DOHH2 (cell line): Measurements from ENCODE around the gene NEK4.

Experiments
- H3F3A ChIP-seq: fragments of 200-600 bp; sonication (generic), shearing (Covaris generic); 2 replicates; pipeline ENCODE4 v1.6.0; 2016; ENCODE audit warnings: antibody characterized with exemption, mild to moderate bottlenecking; ENCODE audit not compliant: control insufficient read depth, insufficient read depth
- H3K27ac ChIP-seq: fragments of 200-600 bp; sonication (generic); 2 replicates; pipeline ENCODE4 v1.5.1; 2014; ENCODE audit warnings: low read depth, mild to moderate bottlenecking, low read length, moderate library complexity
- H3K27me3 ChIP-seq: fragments of 200-600 bp; sonication (generic); 2 replicates; pipeline ENCODE4 v1.6.1; 2014; ENCODE audit warnings: mild to moderate bottlenecking, low read length, mixed read lengths; ENCODE audit not compliant: control insufficient read depth
- H3K36me3 ChIP-seq: fragments of 200-600 bp; sonication (generic); 2 replicates; pipeline ENCODE4 v1.6.1; 2014; ENCODE audit warnings: mild to moderate bottlenecking, low read length, moderate library complexity, mixed read lengths; ENCODE audit not compliant: control insufficient read depth
- H3K4me1 ChIP-seq: fragments of 200-600 bp; sonication (generic); 2 replicates; pipeline ENCODE4 v1.6.1; 2014; ENCODE audit warnings: mild to moderate bottlenecking, low read length, mixed read lengths; ENCODE audit not compliant: control insufficient read depth
- H3K4me2 ChIP-seq: fragments of 200-600 bp; sonication (generic); 2 replicates; pipeline ENCODE4 v1.6.0; 2014; ENCODE audit warnings: mild to moderate bottlenecking, low read length, moderate library complexity
- H3K4me3 ChIP-seq: fragments of 200-600 bp; sonication (generic); 2 replicates; pipeline ENCODE4 v1.5.1; 2014; ENCODE audit warnings: mild to moderate bottlenecking, low read length, mixed read lengths
- H3K79me2 ChIP-seq: fragments of 200-600 bp; sonication (generic); 2 replicates; pipeline ENCODE4 v1.6.1; 2014; ENCODE audit warnings: mild to moderate bottlenecking, low read length, mixed read lengths; ENCODE audit not compliant: control insufficient read depth
- H3K9me2 ChIP-seq: fragments of 200-600 bp; sonication (generic); replicated peaks from 2 replicates; pipeline ENCODE4 v1.6.1; 2014; ENCODE audit warnings: mild to moderate bottlenecking, low read length, mixed read lengths; ENCODE audit not compliant: control insufficient read depth
- H3K9me3 ChIP-seq: fragments of 200-600 bp; sonication (generic); 2 replicates; pipeline ENCODE4 v1.6.1; 2014; ENCODE audit warnings: antibody characterized with exemption, low read length, mixed read lengths; ENCODE audit not compliant: control insufficient read depth, insufficient read depth
- H4K20me1 ChIP-seq: fragments of 200-600 bp; sonication (generic); 2 replicates; pipeline ENCODE4 v1.6.0; 2014; ENCODE audit warnings: low read depth, mild to moderate bottlenecking, antibody characterized with exemption, low read length, moderate library complexity; ENCODE audit not compliant: control insufficient read depth, insufficient read depth
- CTCF ChIP-seq: fragments of 200-600 bp; sonication (generic); IDR thresholded peaks from one replicate; pipeline ENCODE4 v1.5.1; 2014; ENCODE audit warnings: antibody characterized with exemption, mild to moderate bottlenecking, low read depth, low read length; ENCODE audit not compliant: poor library complexity, severe bottlenecking
- EZH2phosphoT487 ChIP-seq: fragments of 200-600 bp; sonication (generic); IDR thresholded peaks from 2 replicates; pipeline ENCODE4 v1.6.1; 2017; ENCODE audit warnings: borderline replicate concordance, mild to moderate bottlenecking, antibody characterized with exemption, low read length, moderate library complexity, mixed read lengths

NEK4 gene

GRCh38 chr3:52775877-52776276 is 5.1 kb upstream of the NEK4 start:
- Histone ChIP-seq H3K4me1 (peaks cover 20% of the 10 kb centered on the region), H3K27me3 (no peaks in the 10 kb centered on the region), H3K9me2 (no peaks in the 10 kb centered on the region), H3K4me2 (no peak overlapping the region), H3K27ac (no peak overlapping the region), H4K20me1 (no peaks in the 10 kb centered on the region), H3F3A (no peaks in the 10 kb centered on the region), H3K36me3 (no peaks in the 10 kb centered on the region), H3K79me2 (no peaks in the 10 kb centered on the region), H3K4me3 (no peak overlapping the region), H3K9me3 (no peaks in the 10 kb centered on the region)
- TF ChIP-seq CTCF = no peak

DNA sequence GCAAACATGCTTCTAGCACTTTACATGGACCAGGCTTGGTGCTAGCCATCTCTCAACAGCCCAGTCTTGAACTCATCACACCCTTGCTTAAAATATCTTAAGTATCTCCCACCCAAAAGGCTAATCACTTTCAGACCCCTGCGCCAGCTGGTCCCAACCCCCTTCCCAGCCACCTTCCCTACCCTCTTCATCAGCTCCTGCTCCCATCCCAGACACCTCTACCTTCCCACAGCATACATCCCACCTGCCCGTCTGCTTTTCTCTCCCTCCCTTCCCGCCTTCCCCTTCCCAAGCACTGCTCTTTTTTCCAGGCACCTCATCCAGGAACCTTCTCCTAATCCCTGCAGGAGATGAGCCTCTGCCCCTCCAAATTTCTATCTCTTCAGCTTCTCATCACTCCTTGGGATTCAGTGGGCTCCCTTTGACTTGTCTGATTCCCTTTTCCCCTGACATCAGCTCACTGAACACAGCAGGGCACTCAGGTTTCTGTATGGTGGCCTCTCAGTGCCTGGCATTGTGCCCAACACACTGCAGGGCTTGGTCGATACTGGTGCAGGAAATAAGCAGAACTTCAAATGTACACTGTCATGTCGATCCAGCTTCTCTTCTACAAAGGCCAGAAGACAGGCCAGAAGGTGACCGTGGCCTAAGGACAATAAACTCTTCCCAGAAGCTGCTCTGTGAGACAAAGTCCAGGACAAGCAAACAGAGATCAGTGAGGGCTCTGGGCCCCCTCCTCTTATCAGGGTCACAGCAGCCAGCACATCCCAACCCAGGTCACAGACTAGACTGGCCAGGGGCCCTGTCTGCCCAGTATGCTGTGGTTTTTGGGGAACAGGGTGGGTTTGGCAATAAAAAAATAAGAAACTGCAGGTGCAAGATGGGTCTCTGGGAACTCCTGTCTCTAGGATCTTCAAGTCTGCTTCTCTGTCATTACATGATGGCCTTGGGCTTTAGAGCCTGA is 4.4 kb upstream of the NEK4 start:
- Histone ChIP-seq H3F3A (no peaks in the 10 kb centered on the region), H3K9me2 (no peaks in the 10 kb centered on the region), H3K79me2 (peaks cover 5% of the 10 kb centered on the region), H4K20me1 (no peaks in the 10 kb centered on the region), H3K4me3 (no peak overlapping the region), H3K9me3 (no peaks in the 10 kb centered on the region), H3K27ac (no peak overlapping the region), H3K36me3 (no peaks in the 10 kb centered on the region), H3K27me3 (no peaks in the 10 kb centered on the region), H3K4me2 (no peak overlapping the region), H3K4me1 (peaks cover 20% of the 10 kb centered on the region)
- TF ChIP-seq CTCF (no peak), EZH2phosphoT487 (no peak)

DNA sequence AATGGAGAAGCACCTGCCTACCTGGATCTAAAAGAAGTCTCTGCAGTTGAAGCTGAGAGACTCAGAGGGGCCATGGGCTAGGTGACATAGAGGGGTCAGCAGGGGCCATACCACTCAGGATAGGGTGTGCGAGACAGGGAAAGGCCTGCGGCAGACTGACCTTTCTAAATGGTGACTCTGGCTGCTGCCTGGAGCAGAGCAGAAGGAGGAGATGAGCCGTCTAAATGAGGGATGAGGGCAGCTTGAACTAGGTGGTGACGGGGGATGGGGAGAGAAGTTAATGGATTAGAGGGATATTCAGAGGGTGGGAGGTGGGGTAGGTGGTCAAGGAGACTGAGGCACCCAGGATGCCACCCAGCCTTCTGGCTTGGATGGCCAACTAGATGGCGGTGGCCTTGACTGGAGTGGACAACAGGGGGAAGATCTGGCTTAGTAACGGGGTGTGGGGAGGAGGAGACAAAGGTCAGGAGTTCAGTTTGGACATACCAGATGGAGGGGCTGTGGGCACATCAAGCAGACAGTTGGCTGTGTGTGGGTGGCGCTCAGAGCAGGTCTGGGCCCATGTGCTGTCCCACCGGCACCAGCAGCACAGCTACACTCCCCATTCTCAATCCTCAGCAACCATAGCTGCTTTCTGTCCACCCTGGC is 3.5 kb upstream of the NEK4 start:
- TF ChIP-seq CTCF (no peak), EZH2phosphoT487 (no peak)
- peaks cover 15% of the 10 kb centered on the region for H3K79me2 ChIP-seq
- H3K4me1 ChIP-seq = peaks cover 20% of the 10 kb centered on the region
- no peaks in the 10 kb centered on the region for H3K27me3 ChIP-seq
- no peaks in the 10 kb centered on the region for H4K20me1 ChIP-seq
- H3K4me3 ChIP-seq = no peak overlapping the region
- no peak overlapping the region for H3K27ac ChIP-seq
- no peaks in the 10 kb centered on the region for H3K9me2 ChIP-seq
- no peaks in the 10 kb centered on the region for H3K9me3 ChIP-seq
- no peak overlapping the region for H3K4me2 ChIP-seq
- no peaks in the 10 kb centered on the region for H3K36me3 ChIP-seq
- H3F3A ChIP-seq = no peaks in the 10 kb centered on the region
